ENCODE measurements around the gene LMNB1. TPM values are rescaled to one million over a fixed set of nuclear protein-coding genes. Genes with fewer than 3 reads are reported as not detected.

Gene LMNB1
- total RNA-seq, 1 experiment from 2014 or later: 211 TPM

GRCh38 chr5:126808521-126808988 is 31.6 kb downstream of the LMNB1 start:
- Histone ChIP-seq H2BK5ac (ENCODE audit: insufficient read length, low read length) (no peak overlapping the region), H4K20me1 (ENCODE audit: control insufficient read depth, insufficient read depth, insufficient read length) (no peaks in the 10 kb centered on the region), H3K18ac (ENCODE audit: insufficient read length, low read depth, low read length) (no peak overlapping the region), H4K91ac (ENCODE audit: insufficient read length, low read depth, low read length) (no peak overlapping the region), H3K4me2 (ENCODE audit: insufficient read depth, insufficient read length, low read length) (no peak overlapping the region), H4K8ac (replicated peaks; ENCODE audit: insufficient read length, low read depth, low read length) (no peak overlapping the region), H2BK20ac (ENCODE audit: low read depth, low read length, poor library complexity, severe bottlenecking) (no peak overlapping the region), H3K4me1 (ENCODE audit: insufficient read depth, low read length) (no peaks in the 10 kb centered on the region), H3K4ac (ENCODE audit: low read depth, low read length) (no peak overlapping the region), H3K56ac (ENCODE audit: insufficient read length, low read depth, low read length) (no peak overlapping the region), H3K79me1 (ENCODE audit: insufficient read depth, low read depth, low read length, poor library complexity, severe bottlenecking) (peaks cover 1% of the 10 kb centered on the region), H3K9ac (ENCODE audit: extremely low read depth, insufficient read length, low read length) (no peak overlapping the region), H3K23ac (ENCODE audit: insufficient read length, low read depth, low read length) (no peak overlapping the region), H3K14ac (ENCODE audit: insufficient read depth, low read length) (no peak overlapping the region), H3K23me2 (ENCODE audit: insufficient read length, low read depth, low read length, poor library complexity, severe bottlenecking) (no peaks in the 10 kb centered on the region), H3K9me3 (ENCODE audit: control insufficient read depth, low read depth, low read length) (no peaks in the 10 kb centered on the region), H3T11ph (ENCODE audit: low read length) (no peak overlapping the region), H2BK12ac (ENCODE audit: insufficient read length, low read depth, low read length) (no peak overlapping the region), H2AFZ (ENCODE audit: low read length) (no peak overlapping the region), H3K79me2 (ENCODE audit: insufficient read depth, low read length) (no peaks in the 10 kb centered on the region; the same call in 1 of the 2 replicates), H3K27ac (ENCODE audit: insufficient read length, low read depth, low read length) (no peak overlapping the region), H4K5ac (ENCODE audit: insufficient read length, low read depth, low read length) (no peak overlapping the region), H2BK120ac (ENCODE audit: low read depth, low read length, poor library complexity, severe bottlenecking) (no peak overlapping the region), H3K27me3 (ENCODE audit: insufficient read depth, low read length) (no peaks in the 10 kb centered on the region), H2BK15ac (ENCODE audit: low read depth, low read length) (no peak overlapping the region), H2AK5ac (ENCODE audit: insufficient read length, low read length) (no peak overlapping the region)
- no peak overlapping the region; a peak in 1 of 7 replicates for H3K27ac Mint-ChIP-seq
- no peaks in the 10 kb centered on the region for H3K27me3 Mint-ChIP-seq (ENCODE audit: low read depth)
- H3K4me1 Mint-ChIP-seq: no peaks in the 10 kb centered on the region
- peaks cover 57 to 84% (median 79%) of the 10 kb centered on the region in 3 experiments; a peak in 6 of 7 replicates for H3K36me3 Mint-ChIP-seq (ENCODE audit: insufficient read depth in 1 of 3, low read depth in 3 of 3)
- H3K4me3 Mint-ChIP-seq: no peak overlapping the region; a peak in 1 of 5 replicates
- no peaks in the 10 kb centered on the region for H3K9me3 Mint-ChIP-seq
- TF ChIP-seq CTCF (conservative IDR thresholded peaks at IDR 0.05): peak; percentile 61
- no CpG with 5 or more reads among the region's 5 CpGs for WGBS (ENCODE audit: extremely low coverage, insufficient read length, low lambda C conversion rate)
- DNase-seq: no peak

All from H9 (cell line).